ENCODE data around the gene PNPLA6. TPM values are rescaled to one million over a fixed set of nuclear protein-coding genes. Genes with fewer than 3 reads are reported as not detected.
A peak's percentile ranks its signal among the peaks of the same experiment; 100 is the strongest.

The PNPLA6 gene
- total RNA-seq, 1 donor from 2014 or later: 40.8 TPM

DNA sequence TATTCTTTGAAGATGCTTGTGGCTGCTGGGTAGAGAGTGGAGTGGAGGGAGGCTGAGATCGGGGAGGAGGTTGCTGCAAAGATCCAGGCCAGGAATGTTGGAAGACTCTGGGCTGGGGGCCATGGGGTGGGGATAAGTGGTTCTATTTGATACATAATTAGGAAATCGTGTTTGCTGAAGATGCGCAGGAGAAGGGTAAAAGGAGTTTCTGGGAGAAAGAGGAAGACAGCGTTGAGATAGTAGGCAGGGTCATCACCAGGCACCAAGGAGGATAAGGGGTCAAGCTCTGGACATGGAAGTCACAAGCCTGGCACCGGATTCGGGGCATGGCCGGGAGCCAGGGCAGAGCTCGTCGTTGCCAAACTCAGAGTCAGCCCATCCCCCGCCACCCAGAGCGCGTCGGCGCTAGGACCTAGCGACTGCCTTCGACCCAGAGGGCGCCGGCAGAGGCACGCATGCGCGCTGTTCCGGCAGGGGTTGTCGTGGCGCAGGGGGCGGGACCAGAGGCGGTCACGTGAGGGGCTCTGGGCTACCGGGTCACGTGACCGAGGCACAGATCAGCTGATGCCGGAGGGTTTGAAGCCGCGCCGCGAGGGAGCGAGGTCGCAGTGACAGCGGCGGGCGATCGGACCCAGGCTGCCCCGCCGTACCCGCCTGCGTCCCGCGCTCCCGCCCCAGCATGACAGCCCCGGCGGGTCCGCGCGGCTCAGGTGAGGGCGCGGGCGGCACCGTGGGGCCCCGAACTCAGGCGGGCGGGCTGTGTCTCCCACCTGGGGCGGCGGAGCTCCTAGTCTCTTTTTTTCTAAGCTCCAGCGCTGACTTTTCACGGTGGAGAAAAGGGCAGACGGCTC, 13.2 kb upstream of the PNPLA6 start, which contains the start of gene MCOLN1:
Gene MCOLN1, plus strand, starts transcription at position 553 of the 851 bp plus-strand sequence. Its CDS starts 127 bp downstream, at position 680.
- TF ChIP-seq, protein P1, sequence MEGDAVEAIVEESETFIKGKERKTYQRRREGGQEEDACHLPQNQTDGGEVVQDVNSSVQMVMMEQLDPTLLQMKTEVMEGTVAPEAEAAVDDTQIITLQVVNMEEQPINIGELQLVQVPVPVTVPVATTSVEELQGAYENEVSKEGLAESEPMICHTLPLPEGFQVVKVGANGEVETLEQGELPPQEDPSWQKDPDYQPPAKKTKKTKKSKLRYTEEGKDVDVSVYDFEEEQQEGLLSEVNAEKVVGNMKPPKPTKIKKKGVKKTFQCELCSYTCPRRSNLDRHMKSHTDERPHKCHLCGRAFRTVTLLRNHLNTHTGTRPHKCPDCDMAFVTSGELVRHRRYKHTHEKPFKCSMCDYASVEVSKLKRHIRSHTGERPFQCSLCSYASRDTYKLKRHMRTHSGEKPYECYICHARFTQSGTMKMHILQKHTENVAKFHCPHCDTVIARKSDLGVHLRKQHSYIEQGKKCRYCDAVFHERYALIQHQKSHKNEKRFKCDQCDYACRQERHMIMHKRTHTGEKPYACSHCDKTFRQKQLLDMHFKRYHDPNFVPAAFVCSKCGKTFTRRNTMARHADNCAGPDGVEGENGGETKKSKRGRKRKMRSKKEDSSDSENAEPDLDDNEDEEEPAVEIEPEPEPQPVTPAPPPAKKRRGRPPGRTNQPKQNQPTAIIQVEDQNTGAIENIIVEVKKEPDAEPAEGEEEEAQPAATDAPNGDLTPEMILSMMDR (IDR thresholded peaks at IDR 0.05; ENCODE audit: insufficient read depth, low read length, severe bottlenecking): no peak
- Histone ChIP-seq H3K4me3 (ENCODE audit: low read depth, low read length) (peak within 1 kb of the TSS; percentile 62), H3K36me3 (ENCODE audit: control insufficient read depth, insufficient read depth, low read length) (no peaks in the 10 kb centered on the region), H3K27me3 (ENCODE audit: control insufficient read depth, insufficient read depth, low read length) (no peaks in the 10 kb centered on the region)
- FAIRE-seq (peak; percentile 58), DNase-seq (ENCODE audit: low read depth) (peak; percentile 85)

GRCh38 chr19:7522923-7523667, 12.4 kb upstream of the PNPLA6 start:
- Histone ChIP-seq H3K36me3 (ENCODE audit: control insufficient read depth, insufficient read depth, low read length) (no peaks in the 10 kb centered on the region), H3K27me3 (ENCODE audit: control insufficient read depth, insufficient read depth, low read length) (no peaks in the 10 kb centered on the region)

DNA sequence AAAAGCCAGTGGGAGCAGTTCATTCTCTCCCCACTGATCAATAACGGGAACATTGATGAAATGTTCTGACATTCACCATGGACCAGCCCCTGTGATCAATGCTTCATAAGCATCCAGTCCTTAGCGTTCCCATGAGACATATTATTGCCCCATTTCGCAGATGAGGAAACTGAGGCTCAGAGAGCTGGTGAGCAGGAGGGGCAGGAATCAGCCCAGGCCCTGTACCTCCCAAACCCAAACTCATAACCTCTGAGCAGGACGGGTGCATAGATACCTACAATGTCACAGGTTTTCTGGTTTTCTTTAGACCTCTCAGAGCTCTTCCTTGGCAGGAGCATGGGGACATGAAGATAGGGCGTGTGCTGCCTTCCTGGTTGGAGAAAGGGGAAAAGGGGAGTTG, 11.0 kb upstream of the PNPLA6 start:
- Histone ChIP-seq H3K4me3 (ENCODE audit: low read depth, low read length) (no peak overlapping the region), H3K36me3 (ENCODE audit: control insufficient read depth, insufficient read depth, low read length) (peaks cover 5% of the 10 kb centered on the region), H3K27me3 (ENCODE audit: control insufficient read depth, insufficient read depth, low read length) (no peaks in the 10 kb centered on the region)
- peak; percentile 7 for FAIRE-seq
- TF ChIP-seq, protein P1 (IDR thresholded peaks at IDR 0.05; ENCODE audit: insufficient read depth, low read length, severe bottlenecking): no peak
- no peak for DNase-seq (ENCODE audit: low read depth)

More at GRCh38 chr19:7522923-7523667, 12.4 kb upstream of the PNPLA6 start:
- peak overlapping the region; percentile 62 for H3K4me3 ChIP-seq (ENCODE audit: low read depth, low read length)
- FAIRE-seq (no peak), DNase-seq (ENCODE audit: low read depth) (no peak)
- TF ChIP-seq, protein P1 (IDR thresholded peaks at IDR 0.05; ENCODE audit: insufficient read depth, low read length, severe bottlenecking): no peak

DNA sequence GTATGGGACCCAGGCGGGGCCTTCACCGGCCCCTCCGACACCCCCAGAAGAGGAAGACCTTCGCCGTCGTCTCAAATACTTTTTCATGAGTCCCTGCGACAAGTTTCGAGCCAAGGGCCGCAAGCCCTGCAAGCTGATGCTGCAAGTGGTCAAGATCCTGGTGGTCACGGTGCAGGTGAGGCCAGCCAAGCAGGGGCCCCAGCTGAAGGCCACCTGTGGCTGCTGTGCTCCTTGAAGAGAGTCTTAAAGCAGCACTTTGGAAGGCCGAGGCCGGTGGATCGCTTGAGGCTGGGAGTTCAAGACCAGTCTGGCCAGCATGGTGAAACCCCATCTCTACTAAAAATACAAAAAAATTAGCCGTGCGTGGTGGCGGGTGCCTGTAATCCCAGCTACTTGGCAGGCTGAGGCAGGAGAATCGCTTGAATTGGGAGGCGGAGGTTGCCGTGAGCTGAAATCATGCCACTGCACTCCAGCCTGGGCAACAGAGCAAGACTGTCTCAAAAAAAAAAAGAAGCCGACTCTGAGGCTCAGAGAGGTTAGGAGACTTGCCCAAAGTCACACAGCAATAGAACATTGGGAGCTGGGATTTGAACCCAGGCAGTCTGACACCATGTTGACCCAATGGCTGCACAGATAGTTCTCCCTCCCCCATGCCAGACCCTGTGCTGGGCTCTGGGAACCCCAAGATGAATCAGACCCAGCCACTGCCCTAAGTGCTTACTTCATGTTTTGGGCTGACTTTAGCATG, 10.4 kb upstream of the PNPLA6 start:
- TF ChIP-seq, protein P1 (IDR thresholded peaks at IDR 0.05; ENCODE audit: insufficient read depth, low read length, severe bottlenecking): no peak
- no peaks in the 10 kb centered on the region for H3K27me3 ChIP-seq (ENCODE audit: control insufficient read depth, insufficient read depth, low read length)
- FAIRE-seq (no peak), DNase-seq (ENCODE audit: low read depth) (no peak)
- peaks cover 7% of the 10 kb centered on the region for H3K36me3 ChIP-seq (ENCODE audit: control insufficient read depth, insufficient read depth, low read length)
- no peak overlapping the region for H3K4me3 ChIP-seq (ENCODE audit: low read depth, low read length)

- Histone ChIP-seq H3K4me3 (ENCODE audit: low read depth, low read length) (no peak overlapping the region), H3K36me3 (ENCODE audit: control insufficient read depth, insufficient read depth, low read length) (peaks cover 7% of the 10 kb centered on the region), H3K27me3 (ENCODE audit: control insufficient read depth, insufficient read depth, low read length) (no peaks in the 10 kb centered on the region)
- FAIRE-seq: no peak
- DNase-seq (ENCODE audit: low read depth): no peak
- TF ChIP-seq, protein P1 (IDR thresholded peaks at IDR 0.05; ENCODE audit: insufficient read depth, low read length, severe bottlenecking): no peak
Measured at GRCh38 chr19:7526059-7526929, 9.2 kb upstream of the PNPLA6 start.
